Mammary epithelial cell (primary cell): Measurements from ENCODE around the gene FAM53A.

Experiments
- EZH2 ChIP-seq: IDR thresholded peaks from 2 replicates; pipeline ENCODE4 v1.6.1; 2012; ENCODE audit warnings: low read length, inconsistent platforms, borderline replicate concordance
- TF ChIP-seq, protein P1 (sequence below), 2 donors: IDR thresholded peaks in 1 of 2; conservative IDR thresholded peaks in 1 of 2; 2 replicates each; pipeline ENCODE4 v1.5.1; 2011 to 2012; ENCODE audit warnings: inconsistent platforms in 2 of 2, low read length in 2 of 2, mild to moderate bottlenecking in 2 of 2, control low read depth in 1 of 2, low read depth in 1 of 2; ENCODE audit not compliant: insufficient read depth in 1 of 2; ENCODE audit errors: extremely low read depth in 1 of 2

DNA sequence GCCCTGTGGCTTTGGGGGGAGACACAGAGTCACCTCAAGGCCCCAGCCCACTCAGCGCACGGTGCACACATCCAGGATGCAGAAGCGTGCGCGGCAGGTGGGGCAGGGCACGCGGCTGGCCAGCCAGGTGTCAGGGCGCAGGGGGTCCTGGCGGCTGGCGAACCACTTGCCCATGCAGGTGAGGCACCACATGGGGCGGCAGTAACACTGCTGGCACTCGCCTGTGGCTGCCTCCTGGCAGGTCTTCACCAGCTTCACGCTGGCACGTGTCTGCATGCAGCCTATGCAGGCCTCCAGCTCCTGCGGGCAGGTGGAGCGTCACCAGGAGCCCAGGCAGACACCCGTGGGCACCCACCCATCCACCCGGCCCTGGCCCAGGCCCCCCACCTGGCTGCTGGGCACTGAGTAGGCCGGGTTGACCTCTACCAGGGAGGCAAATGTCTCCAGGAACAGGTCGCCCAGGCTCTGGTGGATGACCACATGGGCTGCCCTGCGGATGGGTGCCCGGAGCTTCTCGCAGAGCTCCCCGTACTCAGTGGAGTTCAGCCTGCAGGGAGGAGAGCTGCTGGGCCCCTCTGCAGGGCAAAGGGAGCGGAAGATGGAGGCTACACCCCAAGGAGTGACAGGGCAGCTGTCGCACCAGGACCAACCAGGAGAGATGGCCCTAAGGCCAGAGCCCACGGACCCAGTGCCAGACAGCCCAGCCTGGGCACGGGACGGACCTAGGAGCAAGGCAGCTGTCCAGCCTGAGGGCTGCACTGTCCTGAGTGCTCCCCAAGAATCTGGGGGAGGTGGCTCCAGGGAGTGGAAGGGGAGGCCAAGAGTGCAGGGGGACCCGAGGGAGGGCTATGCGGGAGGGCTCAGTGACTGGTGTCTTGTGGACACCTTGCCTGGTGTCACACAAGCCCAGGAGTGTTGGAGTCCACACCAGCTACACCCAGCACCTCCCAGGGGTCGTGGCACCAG is 33.3 kb upstream of the FAM53A start:
- TF ChIP-seq EZH2 = no peak
- TF ChIP-seq, protein P1, sequence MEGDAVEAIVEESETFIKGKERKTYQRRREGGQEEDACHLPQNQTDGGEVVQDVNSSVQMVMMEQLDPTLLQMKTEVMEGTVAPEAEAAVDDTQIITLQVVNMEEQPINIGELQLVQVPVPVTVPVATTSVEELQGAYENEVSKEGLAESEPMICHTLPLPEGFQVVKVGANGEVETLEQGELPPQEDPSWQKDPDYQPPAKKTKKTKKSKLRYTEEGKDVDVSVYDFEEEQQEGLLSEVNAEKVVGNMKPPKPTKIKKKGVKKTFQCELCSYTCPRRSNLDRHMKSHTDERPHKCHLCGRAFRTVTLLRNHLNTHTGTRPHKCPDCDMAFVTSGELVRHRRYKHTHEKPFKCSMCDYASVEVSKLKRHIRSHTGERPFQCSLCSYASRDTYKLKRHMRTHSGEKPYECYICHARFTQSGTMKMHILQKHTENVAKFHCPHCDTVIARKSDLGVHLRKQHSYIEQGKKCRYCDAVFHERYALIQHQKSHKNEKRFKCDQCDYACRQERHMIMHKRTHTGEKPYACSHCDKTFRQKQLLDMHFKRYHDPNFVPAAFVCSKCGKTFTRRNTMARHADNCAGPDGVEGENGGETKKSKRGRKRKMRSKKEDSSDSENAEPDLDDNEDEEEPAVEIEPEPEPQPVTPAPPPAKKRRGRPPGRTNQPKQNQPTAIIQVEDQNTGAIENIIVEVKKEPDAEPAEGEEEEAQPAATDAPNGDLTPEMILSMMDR (conservative IDR thresholded peaks at IDR 0.05 in 1 of 2, IDR thresholded peaks at IDR 0.05 in 1 of 2; ENCODE audit: extremely low read depth in 1 of 2, insufficient read depth in 1 of 2, low read depth in 1 of 2, low read length in 2 of 2) = no peak
